H9 (cell line): ENCODE measurements around the gene SMTN. TPM values are rescaled to one million over a fixed set of nuclear protein-coding genes. Genes with fewer than 3 reads are reported as not detected.

Experiments
- DNase-seq: peaks from one replicate; pipeline ENCODE4 v3.0.0-alpha.2; 2017
- H2AFZ ChIP-seq: one replicate; pipeline ENCODE4 v1.6.1; 2013; ENCODE audit warnings: mild to moderate bottlenecking, low read length, control low read depth, moderate library complexity
- H2AK5ac ChIP-seq: 2 replicates; pipeline ENCODE4 v1.6.1; 2013; ENCODE audit warnings: low read length, control low read depth, mixed read lengths; ENCODE audit not compliant: insufficient read length
- H2BK120ac ChIP-seq: one replicate; pipeline ENCODE4 v1.6.1; 2013; ENCODE audit warnings: low read depth, mild to moderate bottlenecking, low read length, control low read depth, inconsistent platforms; ENCODE audit not compliant: poor library complexity, severe bottlenecking
- H2BK12ac ChIP-seq: 2 replicates; pipeline ENCODE4 v1.6.1; 2013; ENCODE audit warnings: low read length, control low read depth, mixed read lengths, low read depth; ENCODE audit not compliant: insufficient read length
- H2BK15ac ChIP-seq: 2 replicates; pipeline ENCODE4 v1.6.1; 2013; ENCODE audit warnings: low read depth, low read length, control low read depth
- H2BK20ac ChIP-seq: one replicate; pipeline ENCODE4 v1.6.1; 2013; ENCODE audit warnings: low read depth, mild to moderate bottlenecking, low read length, control low read depth, inconsistent platforms; ENCODE audit not compliant: poor library complexity, severe bottlenecking
- H2BK5ac ChIP-seq: 2 replicates; pipeline ENCODE4 v1.6.1; 2013; ENCODE audit warnings: low read length, control low read depth, mixed read lengths; ENCODE audit not compliant: insufficient read length
- H3K14ac ChIP-seq: 2 replicates; pipeline ENCODE4 v1.6.1; 2013; ENCODE audit warnings: low read length, control low read depth; ENCODE audit not compliant: insufficient read depth
- H3K18ac ChIP-seq: 2 replicates; pipeline ENCODE4 v1.6.1; 2013; ENCODE audit warnings: low read depth, mild to moderate bottlenecking, mixed read lengths, low read length, control low read depth; ENCODE audit not compliant: insufficient read length
- H3K23ac ChIP-seq: 2 replicates; pipeline ENCODE4 v1.6.1; 2013; ENCODE audit warnings: low read length, control low read depth, mixed read lengths, low read depth; ENCODE audit not compliant: insufficient read length
- H3K23me2 ChIP-seq: 2 replicates; pipeline ENCODE4 v1.6.1; 2013; ENCODE audit warnings: low read depth, mild to moderate bottlenecking, mixed read lengths, low read length, control low read depth; ENCODE audit not compliant: insufficient read length, poor library complexity, severe bottlenecking
- H3K27ac ChIP-seq: 2 replicates; pipeline ENCODE4 v1.5.1; 2013; ENCODE audit warnings: low read length, control low read depth, mixed read lengths, low read depth; ENCODE audit not compliant: insufficient read length
- H3K27me3 ChIP-seq: 2 replicates; pipeline ENCODE4 v1.6.1; 2013; ENCODE audit warnings: low read length, control low read depth, inconsistent platforms; ENCODE audit not compliant: insufficient read depth
- H3K4ac ChIP-seq: 2 replicates; pipeline ENCODE4 v1.6.1; 2013; ENCODE audit warnings: low read depth, mild to moderate bottlenecking, control low read depth, inconsistent platforms, low read length, moderate library complexity
- H3K4me1 ChIP-seq: 2 replicates; pipeline ENCODE4 v1.6.1; 2013; ENCODE audit warnings: low read length, control low read depth, inconsistent platforms; ENCODE audit not compliant: insufficient read depth
- H3K4me2 ChIP-seq: 2 replicates; pipeline ENCODE4 v1.6.1; 2013; ENCODE audit warnings: low read length, control low read depth, mixed read lengths; ENCODE audit not compliant: insufficient read length, insufficient read depth
- H3K56ac ChIP-seq: 2 replicates; pipeline ENCODE4 v1.6.1; 2013; ENCODE audit warnings: low read depth, mild to moderate bottlenecking, mixed read lengths, low read length, control low read depth; ENCODE audit not compliant: insufficient read length
- H3K79me1 ChIP-seq: 2 replicates; pipeline ENCODE4 v1.6.1; 2013; ENCODE audit warnings: low read depth, mild to moderate bottlenecking, moderate library complexity, low read length, control low read depth, inconsistent platforms; ENCODE audit not compliant: insufficient read depth, poor library complexity, severe bottlenecking
- H3K79me2 ChIP-seq: 2 replicates; pipeline ENCODE4 v1.6.1; 2013; ENCODE audit warnings: low read length, control low read depth, inconsistent platforms; ENCODE audit not compliant: insufficient read depth
- H3K9ac ChIP-seq: 2 replicates; pipeline ENCODE4 v1.6.1; 2013; ENCODE audit warnings: low read length, control low read depth, mixed read lengths; ENCODE audit not compliant: insufficient read length; ENCODE audit errors: extremely low read depth
- H3K9me3 ChIP-seq: one replicate; pipeline ENCODE4 v1.6.1; 2013; ENCODE audit warnings: low read depth, low read length, inconsistent platforms; ENCODE audit not compliant: control insufficient read depth
- H3T11ph ChIP-seq: one replicate; pipeline ENCODE4 v1.6.1; 2013; ENCODE audit warnings: mild to moderate bottlenecking, low read length, control low read depth, inconsistent platforms
- H4K20me1 ChIP-seq: one replicate; pipeline ENCODE4 v1.6.1; 2013; ENCODE audit not compliant: control insufficient read depth, insufficient read length, insufficient read depth
- H4K5ac ChIP-seq: 2 replicates; pipeline ENCODE4 v1.6.1; 2013; ENCODE audit warnings: low read depth, mild to moderate bottlenecking, mixed read lengths, low read length, control low read depth; ENCODE audit not compliant: insufficient read length
- H4K8ac ChIP-seq: replicated peaks from 2 replicates; pipeline ENCODE4 v1.6.1; 2013; ENCODE audit warnings: low read length, control low read depth, mixed read lengths, low read depth; ENCODE audit not compliant: insufficient read length
- H4K91ac ChIP-seq: 2 replicates; pipeline ENCODE4 v1.6.1; 2013; ENCODE audit warnings: low read depth, mild to moderate bottlenecking, moderate library complexity, mixed read lengths, low read length, control low read depth; ENCODE audit not compliant: insufficient read length
- H3K27ac Mint-ChIP-seq, 3 experiments: 2 replicates in 2 of 3; 3 replicates in 1 of 3; pipeline ENCODE4 v1.8.0; 2020 to 2021; ENCODE audit warnings: mixed read lengths in 3 of 3, mild to moderate bottlenecking in 1 of 3, moderate library complexity in 1 of 3
- H3K27me3 Mint-ChIP-seq: 2 replicates; pipeline ENCODE4 v1.8.0; 2021; ENCODE audit warnings: low read depth, mild to moderate bottlenecking, moderate library complexity, mixed read lengths
- H3K36me3 Mint-ChIP-seq, 3 experiments: 2 replicates in 2 of 3; 3 replicates in 1 of 3; pipeline ENCODE4 v1.8.0; 2020 to 2021; ENCODE audit warnings: low read depth in 3 of 3, mixed read lengths in 3 of 3; ENCODE audit not compliant: insufficient read depth in 1 of 3
- H3K4me1 Mint-ChIP-seq, 2 experiments: 2 replicates each; pipeline ENCODE4 v1.8.0; 2020; ENCODE audit warnings: mixed read lengths in 2 of 2
- H3K4me3 Mint-ChIP-seq, 2 experiments: 2 replicates in 1 of 2; 3 replicates in 1 of 2; pipeline ENCODE4 v1.8.0; 2020 to 2021; ENCODE audit warnings: mild to moderate bottlenecking in 2 of 2, mixed read lengths in 2 of 2, moderate library complexity in 1 of 2
- H3K9me3 Mint-ChIP-seq, 2 experiments: 2 replicates in 1 of 2; 3 replicates in 1 of 2; pipeline ENCODE4 v1.8.0; 2020; ENCODE audit warnings: mild to moderate bottlenecking in 2 of 2, mixed read lengths in 2 of 2, moderate library complexity in 1 of 2
- CTCF ChIP-seq: fragments of 200-600 bp; sonication (generic); conservative IDR thresholded peaks from 3 replicates; pipeline ENCODE4 v1.8.0; 2021; ENCODE audit warnings: antibody characterized with exemption, mild to moderate bottlenecking
- WGBS: extraction: QIAGEN DNeasy Blood & Tissue Kit; methylation state at CpG from one replicate; pipeline ENCODE4 v1.1.7; 2013; ENCODE audit warnings: missing lambda C conversion rate, low lambda C conversion rate, mixed read lengths; ENCODE audit not compliant: insufficient read length; ENCODE audit errors: extremely low coverage; 5-methylcytosine and 5-hydroxymethylcytosine counted together
- total RNA-seq: library from RNA; stranded (reverse); gene quantifications from 2 replicates; pipeline ENCODE4 v1.2.1, GENCODE V29; 2021

Gene SMTN
- total RNA-seq, 1 experiment from 2014 or later: 23.4 TPM

GRCh38 chr22:31048570-31048969 is 32.5 kb upstream of the SMTN start:
- Mint-ChIP-seq H3K4me3 (no peak overlapping the region), H3K9me3 (peaks cover 0 to 4% of the 10 kb centered on the region in 2 experiments; a peak in 2 of 5 replicates), H3K4me1 (peaks cover 17 to 23% of the 10 kb centered on the region in 2 experiments), H3K36me3 (peaks cover 2 to 6% (median 4%) of the 10 kb centered on the region in 3 experiments; a peak in 2 of 7 replicates), H3K27me3 (peaks cover 5% of the 10 kb centered on the region), H3K27ac (no peak overlapping the region)
- H3K4me2 ChIP-seq: no peak overlapping the region
- H2AK5ac ChIP-seq: no peak overlapping the region
- DNase-seq: no peak
- H3K9ac ChIP-seq: no peak overlapping the region
- no CpG with 5 or more reads among the region's 4 CpGs for WGBS
- no peak overlapping the region for H4K91ac ChIP-seq
- no peak overlapping the region for H2BK5ac ChIP-seq
- no peaks in the 10 kb centered on the region for H3K9me3 ChIP-seq
- no peak overlapping the region for H4K8ac ChIP-seq
- no peak overlapping the region for H2BK15ac ChIP-seq
- no peak for TF ChIP-seq CTCF
- H2BK12ac ChIP-seq: no peak overlapping the region
- H2AFZ ChIP-seq: no peak overlapping the region
- no peak overlapping the region for H4K5ac ChIP-seq
- H3K79me1 ChIP-seq: no peaks in the 10 kb centered on the region
- no peak overlapping the region for H3K56ac ChIP-seq
- H3K23me2 ChIP-seq: no peaks in the 10 kb centered on the region
- no peaks in the 10 kb centered on the region for H3K27me3 ChIP-seq
- no peaks in the 10 kb centered on the region for H4K20me1 ChIP-seq
- H3K18ac ChIP-seq: no peak overlapping the region
- H3K23ac ChIP-seq: no peak overlapping the region
- H3K79me2 ChIP-seq: no peaks in the 10 kb centered on the region
- no peaks in the 10 kb centered on the region for H3K4me1 ChIP-seq
- no peak overlapping the region for H3K27ac ChIP-seq
- H3T11ph ChIP-seq: no peak overlapping the region
- no peak overlapping the region for H2BK120ac ChIP-seq
- no peak overlapping the region for H3K14ac ChIP-seq
- no peak overlapping the region for H2BK20ac ChIP-seq
- no peak overlapping the region for H3K4ac ChIP-seq
